22Rv1 (cell line): Measurements from ENCODE around the gene CHD6.

Source experiments
- H3K27ac ChIP-seq: fragments of 450-650 bp; 2 replicates; pipeline ENCODE4 v1.5.1; 2017
- CTCF ChIP-seq: fragments of 450-650 bp; IDR thresholded peaks from 2 replicates; pipeline ENCODE4 v1.5.1; 2017; ENCODE audit warnings: mild to moderate bottlenecking
- ZFX ChIP-seq: fragments of 450-650 bp; IDR thresholded peaks from 2 replicates; pipeline ENCODE4 v1.6.1; 2017; ENCODE audit warnings: antibody characterized with exemption, borderline replicate concordance

The CHD6 gene

GRCh38 chr20:41440882-41441281 is 177.3 kb downstream of the CHD6 start:
- no peak overlapping the region for H3K27ac ChIP-seq
- TF ChIP-seq ZFX = no peak
- TF ChIP-seq CTCF = no peak

GRCh38 chr20:41437836-41438235 is 180.3 kb downstream of the CHD6 start:
- no peak overlapping the region for H3K27ac ChIP-seq
- TF ChIP-seq CTCF (no peak), ZFX (no peak)

- TF ChIP-seq CTCF = no peak
- no peak for TF ChIP-seq ZFX
- H3K27ac ChIP-seq = no peak overlapping the region
Observed at GRCh38 chr20:41436679-41437078, 181.5 kb downstream of the CHD6 start.

- no peak overlapping the region for H3K27ac ChIP-seq
- no peak for TF ChIP-seq CTCF
- no peak for TF ChIP-seq ZFX
Observed at GRCh38 chr20:41433203-41433602, 185.0 kb downstream of the CHD6 start.

- TF ChIP-seq ZFX (no peak), CTCF (no peak)
- H3K27ac ChIP-seq = no peak overlapping the region
Observed at GRCh38 chr20:41432746-41433145, 185.4 kb downstream of the CHD6 start.

GRCh38 chr20:41428285-41428684 is 189.9 kb downstream of the CHD6 start:
- no peak for TF ChIP-seq ZFX
- TF ChIP-seq CTCF = no peak
- H3K27ac ChIP-seq = no peak overlapping the region

GRCh38 chr20:41427833-41428232 is 190.3 kb downstream of the CHD6 start:
- no peak for TF ChIP-seq ZFX
- no peak overlapping the region for H3K27ac ChIP-seq

GRCh38 chr20:41426976-41427375 is 191.2 kb downstream of the CHD6 start:
- TF ChIP-seq ZFX = no peak
- TF ChIP-seq CTCF = no peak
- no peak overlapping the region for H3K27ac ChIP-seq
